GM12878 (cell line): ENCODE data around the gene SMOC1. TPM values are rescaled to one million over a fixed set of nuclear protein-coding genes. Genes with fewer than 3 reads are reported as not detected.

Experiments
- ATAC-seq: fragments of 200-7000 bp; cut with Tn5 transposase; 3 replicates; pipeline ENCODE4 v1.9.1; 2020; ENCODE audit warnings: mild to moderate bottlenecking, moderate library complexity
- BruUV-seq: library from RNA; stranded (reverse); fragments of 400-500 nt; replicated peaks from 2 replicates; lab custom pipeline; 2021; lab: Mats Ljungman, UMichigan
- CTCF ChIA-PET: fragments of 300-600 bp; sonication (Branson Sonifier 250); formaldehyde crosslinking; extraction: SDS; loops from one replicate; lab custom pipeline; 2021; ENCODE audit warnings: inconsistent platforms; lab: Yijun Ruan, JAX
- POLR2A ChIA-PET: fragments of 350-600 bp; formaldehyde crosslinking; extraction: SDS; loops from one replicate; lab custom pipeline; 2021; ENCODE audit warnings: inconsistent platforms; lab: Charles Lee
- RAD21 ChIA-PET: fragments of 300-600 bp; sonication (Branson Sonifier 250); formaldehyde crosslinking; loops from one replicate; lab custom pipeline; 2023; ENCODE audit warnings: antibody characterized with exemption; ENCODE audit not compliant: unreplicated experiment; lab: Charles Lee
- SMC1A ChIA-PET: fragments of 300-600 bp; sonication (Branson Sonifier 250); formaldehyde crosslinking; loops from one replicate; lab custom pipeline; 2023; ENCODE audit not compliant: unreplicated experiment, uncharacterized antibody; lab: Charles Lee
- DNase-seq: peaks from one replicate; pipeline ENCODE4 v3.0.0-alpha.2; 2011; ENCODE audit warnings: low read depth, low spot score
- FAIRE-seq: peaks from 3 replicates; lab custom pipeline; 2011; peaks lifted over from hg19 to GRCh38; lab: Jason Lieb, UNC
- H2AFZ ChIP-seq: 2 replicates; pipeline ENCODE4 v1.6.0; 2011; ENCODE audit warnings: low read depth, low read length, control low read depth; ENCODE audit not compliant: control insufficient read depth
- H3K27ac ChIP-seq: 2 replicates; pipeline ENCODE4 v1.5.1; 2011; ENCODE audit warnings: control low read depth; ENCODE audit not compliant: control insufficient read depth, insufficient read depth
- H3K27me3 ChIP-seq, 2 experiments: replicated peaks in 1 of 2; 2 replicates each; pipeline versions ENCODE4 v1.6.0 to v1.6.1; 2011; ENCODE audit warnings: low read length in 1 of 2; ENCODE audit not compliant: control insufficient read depth in 2 of 2, insufficient read depth in 2 of 2
- H3K36me3 ChIP-seq, 2 experiments: 2 replicates each; pipeline ENCODE4 v1.5.1; 2011; ENCODE audit warnings: low read length in 1 of 2; ENCODE audit not compliant: control insufficient read depth in 2 of 2, insufficient read depth in 2 of 2
- H3K4me1 ChIP-seq: 2 replicates; pipeline ENCODE4 v1.6.1; 2011; ENCODE audit warnings: mild to moderate bottlenecking, low read length, moderate library complexity, mixed read lengths; ENCODE audit not compliant: control insufficient read depth, insufficient read depth
- H3K4me2 ChIP-seq: 2 replicates; pipeline ENCODE4 v1.6.0; 2011; ENCODE audit warnings: control low read depth; ENCODE audit not compliant: control insufficient read depth, insufficient read depth
- H3K4me3 ChIP-seq: fragments of 200-600 bp; sonication (generic); 2 replicates; pipeline ENCODE4 v1.5.1; 2016
- H3K79me2 ChIP-seq: 2 replicates; pipeline ENCODE4 v1.6.0; 2011; ENCODE audit warnings: low read length; ENCODE audit not compliant: control insufficient read depth, insufficient read depth
- H3K9ac ChIP-seq: 2 replicates; pipeline ENCODE4 v1.8.0; 2011; ENCODE audit warnings: low read length, control low read depth, mixed read lengths; ENCODE audit not compliant: control insufficient read depth, insufficient read depth
- H3K9me3 ChIP-seq: replicated peaks from 3 replicates; pipeline ENCODE4 v1.5.1; 2011; ENCODE audit warnings: mild to moderate bottlenecking, low read length; ENCODE audit not compliant: control insufficient read depth, insufficient read depth
- H4K20me1 ChIP-seq: 2 replicates; pipeline ENCODE4 v1.6.0; 2011; ENCODE audit not compliant: control insufficient read depth, insufficient read depth
- ASH2L ChIP-seq: fragments of 300-600, 200-600 bp; sonication (generic); IDR thresholded peaks from 2 replicates; pipeline ENCODE4 v1.6.1; 2017; ENCODE audit warnings: low read depth, mild to moderate bottlenecking, borderline replicate concordance
- CBFB ChIP-seq: IDR thresholded peaks from 2 replicates; pipeline ENCODE4 v1.6.1; 2016; ENCODE audit warnings: antibody characterized with exemption, low read depth
- HSF1 ChIP-seq: fragments of 150-350 bp; IDR thresholded peaks from 2 replicates; pipeline ENCODE4 v1.6.1; 2014; ENCODE audit warnings: mild to moderate bottlenecking, low read depth, low read length
- NFYA ChIP-seq: IDR thresholded peaks from 2 replicates; pipeline ENCODE4 v1.6.1; 2011; ENCODE audit warnings: low read depth, mild to moderate bottlenecking, low read length, improper control_type of control experiment, borderline replicate concordance
- PML ChIP-seq: IDR thresholded peaks from 2 replicates; pipeline ENCODE4 v1.6.1; 2012; ENCODE audit warnings: low read length, inconsistent platforms
- POU2F2 ChIP-seq: IDR thresholded peaks from 3 replicates; pipeline ENCODE4 v1.6.1; 2011; ENCODE audit warnings: low read depth, mild to moderate bottlenecking, low read length, borderline replicate concordance
- SIN3A ChIP-seq: IDR thresholded peaks from 2 replicates; pipeline ENCODE4 v1.6.1; 2012; ENCODE audit warnings: low read depth, low read length, improper control_type of control experiment
- TARDBP ChIP-seq: IDR thresholded peaks from 2 replicates; pipeline ENCODE4 v1.6.1; 2016; ENCODE audit warnings: borderline replicate concordance
- TBL1XR1 ChIP-seq: IDR thresholded peaks from 2 replicates; pipeline ENCODE4 v1.6.1; 2012; ENCODE audit warnings: low read depth, low read length, improper control_type of control experiment
- YBX1 ChIP-seq: fragments of 450-650 bp; IDR thresholded peaks from 2 replicates; pipeline ENCODE4 v1.6.1; 2016; ENCODE audit warnings: antibody characterized with exemption
- WGBS: methylation state at CpG from one replicate; pipeline ENCODE4 v1.1.6; 2016; ENCODE audit warnings: low lambda C conversion rate; ENCODE audit not compliant: insufficient replicate concordance, insufficient coverage; ENCODE audit errors: missing lambda C conversion rate; 5-methylcytosine and 5-hydroxymethylcytosine counted together
- in situ Hi-C: fragments of 300-500 bp; cut with MboI; formaldehyde crosslinking; loops from 9 replicates; pipeline ENCODE4 v1.14.3; 2018; ENCODE audit warnings: mixed read lengths
- intact Hi-C: fragments of 100-400 bp; cut with micrococcal nuclease; formaldehyde crosslinking; loops from one replicate; pipeline ENCODE4 v1.14.2; 2022; ENCODE audit not compliant: unreplicated experiment
- polyA plus RNA-seq, 11 experiments: library from polyadenylated mRNA; depleted of rRNA in 4 of 11; unstranded in 6 of 11; stranded (reverse) in 5 of 11; fragments of >200 nt; fragmentation: Nextera tagmentation in 4 of 11; fragmentation: Illumina TruSeq in 1 of 11; extraction: Ambion mirVana in 4 of 11; extraction: Trizol in 1 of 11; gene quantifications; 1 replicate in 1 of 11; 2 replicates in 10 of 11; pipeline versions ENCODE4 v1.2.1 to v1.2.3, GENCODE V29; 2011 to 2016; ENCODE audit warnings: inconsistent platforms in 2 of 11, missing spikeins in 2 of 11, low read depth in 1 of 11
- total RNA-seq, 4 experiments: library from RNA; depleted of rRNA in 3 of 4; stranded (reverse); fragments of >200 nt in 3 of 4; fragmentation: Illumina TruSeq in 1 of 4; extraction: Trizol in 1 of 4; gene quantifications; 2 replicates each; pipeline versions ENCODE4 v1.2.1 to v1.2.3, GENCODE V29; 2013 to 2021
- TF ChIP-seq, protein P1 (sequence below), 3 experiments: IDR thresholded peaks in 2 of 3; conservative IDR thresholded peaks in 1 of 3; 2 replicates each; pipeline ENCODE4 v1.5.1; 2011; ENCODE audit warnings: low read depth in 3 of 3, low read length in 3 of 3, mild to moderate bottlenecking in 3 of 3, control low read depth in 2 of 3, moderate library complexity in 2 of 3, inconsistent platforms in 1 of 3, mixed read lengths in 1 of 3; ENCODE audit not compliant: control insufficient read depth in 2 of 3, insufficient read depth in 1 of 3; ENCODE audit errors: extremely low read depth in 1 of 3
- TF ChIP-seq, protein P2 (sequence below): IDR thresholded peaks from 2 replicates; pipeline ENCODE4 v1.6.1; 2012; ENCODE audit warnings: improper control_type of control experiment, low read depth, low read length; ENCODE audit not compliant: insufficient replicate concordance
- TF ChIP-seq, protein P3 (sequence below): fragments of 450-650 bp; IDR thresholded peaks from 2 replicates; pipeline ENCODE4 v1.6.1; 2014; ENCODE audit warnings: mild to moderate bottlenecking

Gene SMOC1
- total and polyA plus RNA-seq, 10 of the 15 experiments (the other 5 are each of a cell fraction or from before 2014, with no cell fraction given) = 0.03 to 0.26 (median 0.14) TPM; not detected in 7

DNA sequence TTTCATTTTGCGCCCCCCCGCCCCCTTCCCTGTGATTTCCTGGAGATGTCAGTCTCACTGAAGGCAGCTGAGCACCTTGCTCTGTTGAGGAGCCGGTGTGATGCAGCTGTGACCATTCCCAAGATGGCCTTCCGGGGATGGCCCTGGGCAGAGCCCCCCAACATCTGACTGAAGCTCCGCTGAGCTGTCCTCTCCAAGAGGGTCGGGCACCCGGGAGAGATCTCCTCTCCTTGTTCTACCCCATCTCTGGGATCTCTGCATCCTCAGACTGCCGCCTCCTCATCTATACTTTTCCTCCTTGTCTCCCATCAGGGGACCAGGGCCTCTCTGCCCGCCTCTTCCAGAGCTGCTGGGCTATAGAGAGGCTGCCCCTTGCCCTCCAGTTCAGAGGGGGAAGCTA, 965 bp upstream of the SMOC1 start (continued):
- TF ChIP-seq, protein P1, sequence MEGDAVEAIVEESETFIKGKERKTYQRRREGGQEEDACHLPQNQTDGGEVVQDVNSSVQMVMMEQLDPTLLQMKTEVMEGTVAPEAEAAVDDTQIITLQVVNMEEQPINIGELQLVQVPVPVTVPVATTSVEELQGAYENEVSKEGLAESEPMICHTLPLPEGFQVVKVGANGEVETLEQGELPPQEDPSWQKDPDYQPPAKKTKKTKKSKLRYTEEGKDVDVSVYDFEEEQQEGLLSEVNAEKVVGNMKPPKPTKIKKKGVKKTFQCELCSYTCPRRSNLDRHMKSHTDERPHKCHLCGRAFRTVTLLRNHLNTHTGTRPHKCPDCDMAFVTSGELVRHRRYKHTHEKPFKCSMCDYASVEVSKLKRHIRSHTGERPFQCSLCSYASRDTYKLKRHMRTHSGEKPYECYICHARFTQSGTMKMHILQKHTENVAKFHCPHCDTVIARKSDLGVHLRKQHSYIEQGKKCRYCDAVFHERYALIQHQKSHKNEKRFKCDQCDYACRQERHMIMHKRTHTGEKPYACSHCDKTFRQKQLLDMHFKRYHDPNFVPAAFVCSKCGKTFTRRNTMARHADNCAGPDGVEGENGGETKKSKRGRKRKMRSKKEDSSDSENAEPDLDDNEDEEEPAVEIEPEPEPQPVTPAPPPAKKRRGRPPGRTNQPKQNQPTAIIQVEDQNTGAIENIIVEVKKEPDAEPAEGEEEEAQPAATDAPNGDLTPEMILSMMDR (IDR thresholded peaks at IDR 0.05 in 2 of 3, conservative IDR thresholded peaks at IDR 0.05 in 1 of 3; ENCODE audit: control insufficient read depth in 2 of 3, extremely low read depth in 1 of 3, insufficient read depth in 1 of 3, low read depth in 3 of 3, low read length in 3 of 3) = no peak
- no peak for TF ChIP-seq POU2F2
- TF ChIP-seq TBL1XR1 = no peak
- no peak for TF ChIP-seq NFYA
- TF ChIP-seq, all 136 proteins: peak for 0

DNA sequence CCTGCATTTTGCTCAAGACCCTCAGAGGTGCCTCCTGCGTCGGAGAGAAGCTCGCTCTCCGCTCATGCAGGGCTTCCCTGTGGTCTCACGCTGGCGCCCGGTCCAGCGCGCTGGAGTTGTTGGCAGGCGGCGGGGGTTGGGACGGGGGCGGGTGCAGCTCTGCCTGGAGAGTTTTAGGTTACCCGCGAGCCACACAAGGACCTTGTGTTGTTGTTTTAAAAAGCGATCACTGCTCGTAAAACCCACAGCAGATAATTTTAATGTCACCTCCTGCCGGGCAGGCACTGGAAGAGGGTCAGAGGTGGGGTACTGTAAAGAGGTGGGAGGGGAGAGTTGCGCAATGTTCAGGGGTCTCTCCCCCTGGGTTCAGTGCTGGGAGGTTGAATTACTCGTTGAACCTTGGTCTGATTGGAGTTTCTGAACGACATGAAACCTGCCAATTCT, 850 bp downstream of the SMOC1 start:
- BruUV-seq = no TSS peak
- 21% methylated on average over 15 of the region's 21 CpGs for WGBS
- Histone ChIP-seq H4K20me1 (no peaks in the 10 kb centered on the region), H3K4me3 (no peak overlapping the region), H3K79me2 (no peaks in the 10 kb centered on the region), H2AFZ (no peak overlapping the region), H3K27me3 (peaks cover 8 to 10% of the 10 kb centered on the region in 2 experiments), H3K4me1 (no peaks in the 10 kb centered on the region), H3K9ac (no peak overlapping the region), H3K36me3 (no peaks in the 10 kb centered on the region), H3K4me2 (no peak overlapping the region), H3K27ac (no peak overlapping the region), H3K9me3 (no peaks in the 10 kb centered on the region)
- ATAC-seq (no peak), DNase-seq (no peak), FAIRE-seq (no peak)
- SMC1A ChIA-PET = no interaction called here
- intact Hi-C loops = no loop called here
- POLR2A ChIA-PET = no interaction called here
- CTCF ChIA-PET = interaction anchor here (0.6 to 4.0 kb wide), 3 partner anchors 69 to 148 kb away, joined by 3 to 43 read pairs (median 14); no protein-coding TSS in a partner anchor
- RAD21 ChIA-PET = no interaction called here
- in situ Hi-C loops = no loop called here
- TF ChIP-seq YBX1 (no peak), CBFB (no peak), PML (no peak), HSF1 (no peak), ASH2L (no peak), TARDBP (no peak), SIN3A (no peak)
- TF ChIP-seq, protein P2, sequence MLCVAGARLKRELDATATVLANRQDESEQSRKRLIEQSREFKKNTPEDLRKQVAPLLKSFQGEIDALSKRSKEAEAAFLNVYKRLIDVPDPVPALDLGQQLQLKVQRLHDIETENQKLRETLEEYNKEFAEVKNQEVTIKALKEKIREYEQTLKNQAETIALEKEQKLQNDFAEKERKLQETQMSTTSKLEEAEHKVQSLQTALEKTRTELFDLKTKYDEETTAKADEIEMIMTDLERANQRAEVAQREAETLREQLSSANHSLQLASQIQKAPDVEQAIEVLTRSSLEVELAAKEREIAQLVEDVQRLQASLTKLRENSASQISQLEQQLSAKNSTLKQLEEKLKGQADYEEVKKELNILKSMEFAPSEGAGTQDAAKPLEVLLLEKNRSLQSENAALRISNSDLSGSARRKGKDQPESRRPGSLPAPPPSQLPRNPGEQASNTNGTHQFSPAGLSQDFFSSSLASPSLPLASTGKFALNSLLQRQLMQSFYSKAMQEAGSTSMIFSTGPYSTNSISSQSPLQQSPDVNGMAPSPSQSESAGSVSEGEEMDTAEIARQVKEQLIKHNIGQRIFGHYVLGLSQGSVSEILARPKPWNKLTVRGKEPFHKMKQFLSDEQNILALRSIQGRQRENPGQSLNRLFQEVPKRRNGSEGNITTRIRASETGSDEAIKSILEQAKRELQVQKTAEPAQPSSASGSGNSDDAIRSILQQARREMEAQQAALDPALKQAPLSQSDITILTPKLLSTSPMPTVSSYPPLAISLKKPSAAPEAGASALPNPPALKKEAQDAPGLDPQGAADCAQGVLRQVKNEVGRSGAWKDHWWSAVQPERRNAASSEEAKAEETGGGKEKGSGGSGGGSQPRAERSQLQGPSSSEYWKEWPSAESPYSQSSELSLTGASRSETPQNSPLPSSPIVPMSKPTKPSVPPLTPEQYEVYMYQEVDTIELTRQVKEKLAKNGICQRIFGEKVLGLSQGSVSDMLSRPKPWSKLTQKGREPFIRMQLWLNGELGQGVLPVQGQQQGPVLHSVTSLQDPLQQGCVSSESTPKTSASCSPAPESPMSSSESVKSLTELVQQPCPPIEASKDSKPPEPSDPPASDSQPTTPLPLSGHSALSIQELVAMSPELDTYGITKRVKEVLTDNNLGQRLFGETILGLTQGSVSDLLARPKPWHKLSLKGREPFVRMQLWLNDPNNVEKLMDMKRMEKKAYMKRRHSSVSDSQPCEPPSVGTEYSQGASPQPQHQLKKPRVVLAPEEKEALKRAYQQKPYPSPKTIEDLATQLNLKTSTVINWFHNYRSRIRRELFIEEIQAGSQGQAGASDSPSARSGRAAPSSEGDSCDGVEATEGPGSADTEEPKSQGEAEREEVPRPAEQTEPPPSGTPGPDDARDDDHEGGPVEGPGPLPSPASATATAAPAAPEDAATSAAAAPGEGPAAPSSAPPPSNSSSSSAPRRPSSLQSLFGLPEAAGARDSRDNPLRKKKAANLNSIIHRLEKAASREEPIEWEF = no peak
- TF ChIP-seq, protein P3, sequence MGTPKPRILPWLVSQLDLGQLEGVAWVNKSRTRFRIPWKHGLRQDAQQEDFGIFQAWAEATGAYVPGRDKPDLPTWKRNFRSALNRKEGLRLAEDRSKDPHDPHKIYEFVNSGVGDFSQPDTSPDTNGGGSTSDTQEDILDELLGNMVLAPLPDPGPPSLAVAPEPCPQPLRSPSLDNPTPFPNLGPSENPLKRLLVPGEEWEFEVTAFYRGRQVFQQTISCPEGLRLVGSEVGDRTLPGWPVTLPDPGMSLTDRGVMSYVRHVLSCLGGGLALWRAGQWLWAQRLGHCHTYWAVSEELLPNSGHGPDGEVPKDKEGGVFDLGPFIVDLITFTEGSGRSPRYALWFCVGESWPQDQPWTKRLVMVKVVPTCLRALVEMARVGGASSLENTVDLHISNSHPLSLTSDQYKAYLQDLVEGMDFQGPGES = no peak
